ENCODE data around the gene C1orf21.

DNA sequence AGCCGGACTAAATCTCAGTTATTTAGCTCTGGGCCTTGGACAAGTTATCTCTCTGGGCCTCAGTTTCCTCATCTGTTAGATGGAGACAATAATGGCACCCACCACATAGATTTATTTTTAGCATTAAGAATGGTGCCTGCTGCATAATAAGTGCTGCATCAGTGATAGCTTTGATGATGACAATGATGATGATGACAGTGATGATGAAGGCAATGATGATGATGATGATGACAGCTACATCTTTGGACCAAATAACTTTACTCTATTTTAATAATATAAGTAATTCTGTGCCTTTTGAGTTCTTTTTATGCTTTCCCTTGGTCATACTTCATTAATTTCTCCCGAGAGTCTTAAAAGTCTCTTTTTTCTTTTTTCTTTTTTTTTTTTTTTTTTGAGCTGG lies 143.4 kb downstream of the C1orf21 start:
- TF ChIP-seq POLR2AphosphoS5 (IDR thresholded peaks at IDR 0.05; ENCODE audit: low read depth, low read length) (no peak), POLR2A (IDR thresholded peaks at IDR 0.05; ENCODE audit: low read depth, low read length) (no peak), TAF1 (IDR thresholded peaks at IDR 0.05; ENCODE audit: borderline replicate concordance, low read depth, low read length) (no peak)
